Muscle of arm (tissue), 14 donors: Measurements from ENCODE around the gene CHST1. TPM values are rescaled to one million over a fixed set of nuclear protein-coding genes. Genes with fewer than 3 reads are reported as not detected.

ENCODE experiments used
- DNase-seq: peaks from one replicate; pipeline ENCODE4 v3.0.0-alpha.2; 2013
- long read RNA-seq, 11 donors: transcript quantifications; one replicate each; lab custom pipeline, GENCODE V29; 2026
- polyA plus RNA-seq, 12 donors: library from polyadenylated mRNA; unstranded; fragments of 120-200 nt; gene quantifications; one replicate each; pipeline ENCODE4 v1.2.1, GENCODE V29; 2013; ENCODE audit not compliant: insufficient read length in 12 of 12

CHST1 gene, protein sequence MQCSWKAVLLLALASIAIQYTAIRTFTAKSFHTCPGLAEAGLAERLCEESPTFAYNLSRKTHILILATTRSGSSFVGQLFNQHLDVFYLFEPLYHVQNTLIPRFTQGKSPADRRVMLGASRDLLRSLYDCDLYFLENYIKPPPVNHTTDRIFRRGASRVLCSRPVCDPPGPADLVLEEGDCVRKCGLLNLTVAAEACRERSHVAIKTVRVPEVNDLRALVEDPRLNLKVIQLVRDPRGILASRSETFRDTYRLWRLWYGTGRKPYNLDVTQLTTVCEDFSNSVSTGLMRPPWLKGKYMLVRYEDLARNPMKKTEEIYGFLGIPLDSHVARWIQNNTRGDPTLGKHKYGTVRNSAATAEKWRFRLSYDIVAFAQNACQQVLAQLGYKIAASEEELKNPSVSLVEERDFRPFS
- polyA plus RNA-seq = 10 to 100 TPM in 11 of 12 donors, not detected in 1; 10.2 to 18.8 (median 14.3) TPM
- long read RNA-seq, donor 1, partial matches to known transcripts = 0 of 4 reads
- long read RNA-seq, donor 1, other reads (novel, unspliced or antisense) = 0 of 4 reads
- long read RNA-seq, donor 2, transcript CHST1-201 (4 exons, 2,718 nt) = major isoform, 6 of 6 reads
- long read RNA-seq, donor 2, partial matches to known transcripts = 0 of 6 reads
- long read RNA-seq, donor 2, other reads (novel, unspliced or antisense) = 0 of 6 reads
- long read RNA-seq, donor 3, transcript CHST1-201 (4 exons, 2,718 nt) = major isoform, 6 of 6 reads
- long read RNA-seq, donor 3, partial matches to known transcripts = 0 of 6 reads
- long read RNA-seq, donor 3, other reads (novel, unspliced or antisense) = 0 of 6 reads
- long read RNA-seq, donor 4, transcript CHST1-201 (4 exons, 2,718 nt) = major isoform, 6 of 6 reads
- long read RNA-seq, donor 4, partial matches to known transcripts = 0 of 6 reads
- long read RNA-seq, donor 4, other reads (novel, unspliced or antisense) = 0 of 6 reads
- long read RNA-seq, donor 5 = 0 reads
- long read RNA-seq, donor 6, transcript CHST1-201 (4 exons, 2,718 nt) = major isoform, 5 of 5 reads
- long read RNA-seq, donor 6, partial matches to known transcripts = 0 of 5 reads
- long read RNA-seq, donor 6, other reads (novel, unspliced or antisense) = 0 of 5 reads
- long read RNA-seq, donor 7, partial matches to known transcripts = 0 of 4 reads
- long read RNA-seq, donor 7, other reads (novel, unspliced or antisense) = 0 of 4 reads
- long read RNA-seq, donor 8, transcript CHST1-201 (4 exons, 2,718 nt) = major isoform, 10 of 11 reads
- long read RNA-seq, donor 8, partial matches to known transcripts = 0 of 11 reads
- long read RNA-seq, donor 8, other reads (novel, unspliced or antisense) = 0 of 11 reads
- long read RNA-seq, donor 9, partial matches to known transcripts = 0 of 1 reads
- long read RNA-seq, donor 9, other reads (novel, unspliced or antisense) = 0 of 1 reads
- long read RNA-seq, donor 10, transcript CHST1-201 (4 exons, 2,718 nt) = major isoform, 7 of 8 reads
- long read RNA-seq, donor 10, partial matches to known transcripts = 0 of 8 reads
- long read RNA-seq, donor 10, other reads (novel, unspliced or antisense) = 0 of 8 reads
- long read RNA-seq, donor 11, transcript CHST1-201 (4 exons, 2,718 nt) = major isoform, 6 of 8 reads
- long read RNA-seq, donor 11, partial matches to known transcripts = 0 of 8 reads
- long read RNA-seq, donor 11, other reads (novel, unspliced or antisense) = 0 of 8 reads

GRCh38 chr11:45665206-45665932 is at the start of gene CHST1:
TSS of gene CHST1 (minus strand) at chr11:45665622. CDS start at chr11:45650923, 14,699 bp downstream.
- no peak for DNase-seq

DNA sequence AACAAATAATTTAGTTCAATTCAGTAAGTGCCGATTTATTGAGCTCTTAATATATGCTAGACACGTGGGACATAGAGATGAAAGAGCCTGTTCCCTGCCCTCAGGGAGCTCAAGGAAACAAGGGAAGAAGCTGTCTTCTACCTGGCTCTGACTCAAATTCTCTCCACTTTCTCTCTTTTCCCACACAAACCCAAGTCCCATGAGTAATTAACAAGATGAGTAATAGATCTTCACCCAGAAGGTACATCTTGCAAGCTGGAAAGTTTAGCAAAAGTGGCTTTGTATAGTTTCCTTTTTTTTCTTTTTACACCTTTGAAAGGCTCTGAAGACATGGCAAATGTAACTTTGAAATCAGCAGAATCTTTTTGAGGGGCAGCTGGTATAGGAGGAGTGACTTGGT is 48.2 kb upstream of the CHST1 start:
- no peak for DNase-seq

DNA sequence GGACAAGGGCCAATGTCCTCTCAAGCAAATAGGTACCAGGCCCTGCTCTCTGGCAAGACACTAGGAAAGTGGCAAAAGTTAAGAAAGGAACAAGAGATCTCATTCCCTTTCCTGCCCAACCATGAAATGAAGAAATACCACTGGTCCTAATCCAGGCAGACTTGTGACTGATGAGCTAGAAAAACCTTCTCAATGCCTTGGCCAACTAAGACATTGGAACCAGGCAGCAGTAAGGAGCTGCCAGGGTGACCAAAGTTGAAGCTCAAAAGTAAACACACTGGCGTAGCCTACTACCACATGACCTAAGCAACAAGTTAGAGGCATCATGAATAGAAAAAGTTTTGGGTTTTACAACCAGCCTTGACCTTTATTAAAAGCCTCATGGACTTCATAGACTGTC is 45.1 kb upstream of the CHST1 start:
- no peak for DNase-seq

- no peak for DNase-seq
Measured at GRCh38 chr11:45708887-45709663, 43.7 kb upstream of the CHST1 start.

- no peak for DNase-seq
Measured at GRCh38 chr11:45704635-45705034, 39.2 kb upstream of the CHST1 start.

DNA sequence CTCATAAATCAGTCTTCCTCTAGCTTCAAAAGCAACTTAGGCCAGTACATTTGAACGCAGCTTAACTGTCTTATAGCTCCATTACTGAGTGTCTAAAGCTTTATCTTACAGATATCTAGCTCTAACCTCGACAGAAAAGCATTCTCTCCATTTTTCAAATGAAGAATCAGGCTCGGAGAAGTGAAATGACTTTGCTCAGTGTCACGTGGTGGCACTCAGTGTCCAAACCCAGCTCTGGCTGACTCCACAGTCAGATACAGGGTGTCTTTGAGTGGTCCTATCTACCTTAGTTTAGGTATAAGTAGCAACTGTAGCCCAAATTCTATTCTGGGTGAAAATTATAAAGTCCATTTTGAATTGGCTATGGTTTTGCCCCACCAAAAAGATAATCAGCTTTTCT is 38.7 kb upstream of the CHST1 start:
- no peak for DNase-seq

DNA sequence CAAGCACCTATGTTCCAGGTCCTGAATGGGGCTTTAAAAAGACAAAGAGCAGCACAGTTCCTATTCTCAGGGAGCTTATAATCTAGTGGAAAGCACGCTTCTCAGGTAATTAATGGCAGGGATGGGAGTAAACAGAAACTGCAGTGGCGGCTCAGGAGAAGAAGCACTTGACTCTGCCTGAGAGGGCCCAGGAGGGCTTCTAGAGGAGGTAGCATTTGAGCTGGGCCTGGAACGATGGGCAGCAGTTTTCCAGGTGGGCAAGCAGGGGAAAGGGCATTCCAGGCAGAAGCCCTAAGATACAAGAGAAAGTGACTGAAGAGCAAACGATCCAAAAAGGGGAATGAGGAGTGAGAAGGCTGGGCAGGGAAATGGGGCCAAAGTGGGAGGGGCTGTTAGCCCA is 37.1 kb upstream of the CHST1 start:
- no peak for DNase-seq

- no peak for DNase-seq
Measured at GRCh38 chr11:45698777-45699497, 33.5 kb upstream of the CHST1 start.

DNA sequence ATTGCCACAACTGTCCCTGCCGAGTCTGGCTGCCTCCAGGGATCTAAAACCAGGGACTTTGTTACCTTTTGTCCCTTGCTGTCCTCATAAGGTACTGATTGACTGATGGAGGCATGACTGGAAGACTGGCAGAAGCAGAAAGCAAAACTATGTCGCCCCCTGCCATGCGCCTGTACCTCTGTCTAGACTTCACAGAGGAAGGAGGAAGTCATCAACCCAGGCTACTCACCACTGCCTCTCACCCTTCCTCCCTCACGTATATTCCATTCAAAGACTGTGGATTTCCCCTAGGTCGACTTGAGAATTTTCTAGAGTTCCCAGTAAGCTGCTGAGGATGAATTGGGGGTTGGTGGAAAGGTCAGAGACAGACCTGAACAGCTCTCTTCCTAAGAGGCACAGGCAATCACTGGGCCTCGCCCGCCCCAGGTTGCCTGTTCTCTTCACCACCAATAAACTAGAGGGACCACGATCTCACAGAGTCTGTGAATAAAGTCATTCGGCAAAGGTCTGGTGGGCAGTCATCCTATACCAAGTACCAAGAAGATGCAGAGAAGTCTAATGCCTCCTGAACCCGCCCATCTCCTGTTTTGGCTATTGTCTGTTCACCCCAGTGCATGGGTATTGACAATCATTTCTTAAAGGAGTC is 27.5 kb upstream of the CHST1 start:
- no peak for DNase-seq

- no peak for DNase-seq
Measured at GRCh38 chr11:45688472-45689033, 23.1 kb upstream of the CHST1 start.

- DNase-seq = no peak
Measured at GRCh38 chr11:45687836-45688235, 22.4 kb upstream of the CHST1 start.

DNA sequence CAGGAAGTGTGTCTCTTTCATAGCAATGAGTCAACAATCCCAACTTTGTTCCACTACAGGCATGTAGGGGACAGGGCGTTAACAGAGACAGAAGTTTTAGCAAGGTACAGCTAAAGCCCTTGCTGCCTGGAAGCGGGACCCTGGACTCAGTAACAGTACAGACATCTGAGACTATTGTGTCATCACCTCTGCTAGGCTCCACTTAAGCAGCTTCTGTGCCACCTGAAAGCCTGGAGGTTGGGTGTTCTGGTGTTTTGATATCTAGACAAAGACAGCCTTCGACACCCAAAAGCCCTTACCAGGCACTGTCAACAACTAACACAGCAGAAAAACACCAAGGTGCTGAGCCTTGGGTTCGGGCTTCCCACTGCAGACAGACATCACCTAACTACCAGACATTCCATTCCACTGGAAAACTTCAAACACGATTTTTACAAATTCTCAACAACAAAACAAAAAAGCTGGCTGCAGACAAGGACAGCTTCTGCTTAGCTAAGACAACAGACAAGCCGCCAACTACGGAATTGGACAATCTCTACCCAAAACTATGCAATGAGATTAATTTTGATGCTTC is 20.6 kb upstream of the CHST1 start:
- no peak for DNase-seq

- no peak for DNase-seq
Measured at GRCh38 chr11:45684440-45684839, 19.0 kb upstream of the CHST1 start.

DNA sequence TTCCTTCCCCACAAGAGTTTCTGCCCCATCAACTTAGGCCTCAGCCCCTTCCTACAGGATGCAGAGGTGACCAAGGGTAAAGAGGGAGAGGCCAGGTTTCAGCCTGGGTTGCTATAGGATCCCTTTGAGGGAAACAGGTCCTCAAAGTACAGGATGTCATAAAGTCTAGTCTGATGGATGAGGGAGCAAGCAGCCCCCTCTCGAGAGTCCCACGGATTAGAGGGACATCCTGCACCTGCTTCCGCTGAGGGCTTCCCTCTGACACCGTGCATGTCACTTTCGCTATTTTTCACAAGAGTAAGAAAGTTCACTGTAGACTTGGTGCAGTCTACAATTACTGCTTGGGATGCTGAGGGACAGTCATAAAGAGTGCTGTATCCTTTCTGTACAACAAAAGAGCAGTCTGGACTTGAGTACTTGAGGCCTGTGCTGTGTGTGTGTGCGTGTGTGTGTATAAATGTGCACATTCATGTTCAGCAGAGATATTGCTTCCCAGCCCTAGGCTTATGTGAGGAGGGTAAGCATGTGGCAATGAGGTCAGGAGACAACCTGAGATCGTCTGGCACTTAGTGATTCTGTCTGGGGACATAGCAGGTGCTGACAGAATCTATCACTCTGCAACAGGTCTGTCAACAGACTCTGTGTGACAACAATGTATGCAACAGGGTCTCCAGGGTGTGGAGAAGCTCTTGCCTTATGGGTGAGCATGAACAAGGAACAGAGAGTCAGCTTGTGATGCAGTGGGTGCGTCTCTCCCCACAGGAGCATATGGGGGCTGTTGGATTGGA is 18.0 kb upstream of the CHST1 start:
- DNase-seq = no peak

DNA sequence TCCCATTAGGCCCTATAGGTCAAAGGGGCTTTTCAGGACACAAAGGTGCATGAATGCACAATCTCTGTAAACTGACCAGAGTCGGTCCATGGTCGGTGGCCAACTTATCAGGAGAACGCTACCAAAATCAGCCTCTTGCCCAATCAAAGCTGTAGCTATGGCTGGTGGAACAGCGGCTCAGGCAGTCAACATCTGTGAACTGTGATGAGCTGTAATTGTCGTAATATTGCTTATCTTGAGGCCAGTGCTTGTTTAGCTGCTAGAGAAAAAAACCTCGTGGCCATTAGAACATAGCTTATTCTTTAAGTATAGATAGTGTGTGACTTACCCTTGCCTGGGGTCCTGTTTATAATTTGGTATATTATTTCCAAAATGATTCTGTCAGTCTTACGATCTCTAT is 14.4 kb upstream of the CHST1 start:
- no peak for DNase-seq

- DNase-seq = no peak
Measured at GRCh38 chr11:45678976-45679375, 13.6 kb upstream of the CHST1 start.
